Tibial artery (tissue), 4 donors: ENCODE results near the gene GRAMD4.

Source experiments
- DNase-seq, 2 donors: peaks; one replicate each; pipeline ENCODE4 v3.0.0-alpha.2; 2019
- H3K27ac ChIP-seq, 2 donors: fragments of 200-600 bp; sonication (generic) in 1 of 2; 1 replicate in 1 of 2; 2 replicates in 1 of 2; pipeline ENCODE4 v1.5.1; 2018 to 2019; ENCODE audit warnings: mild to moderate bottlenecking in 1 of 2
- H3K27me3 ChIP-seq, 2 donors: fragments of 200-600 bp; sonication (generic) in 1 of 2; one replicate each; pipeline versions ENCODE4 v1.5.1 to v1.6.0; 2016 to 2019
- H3K36me3 ChIP-seq, 3 donors: fragments of 200-600 bp; sonication (generic) in 2 of 3; one replicate each; pipeline ENCODE4 v1.5.1; 2016 to 2019; ENCODE audit warnings: mild to moderate bottlenecking in 2 of 3
- H3K4me1 ChIP-seq, 4 donors: fragments of 200-600 bp; sonication (generic) in 2 of 4; 1 replicate in 3 of 4; 2 replicates in 1 of 4; pipeline ENCODE4 v1.5.1; 2016 to 2019
- H3K4me3 ChIP-seq, 2 donors: fragments of 200-600 bp; sonication (generic) in 1 of 2; 1 replicate in 1 of 2; 2 replicates in 1 of 2; pipeline ENCODE4 v1.5.1; 2018 to 2019; ENCODE audit warnings: mild to moderate bottlenecking in 2 of 2
- H3K9me3 ChIP-seq, 3 donors: fragments of 200-600 bp; sonication (generic) in 1 of 3; one replicate each; pipeline ENCODE4 v1.5.1; 2016 to 2019
- CTCF ChIP-seq, 2 experiments: fragments of 200-600 bp in 1 of 2; fragments of 450-650 bp in 1 of 2; IDR thresholded peaks; one replicate each; pipeline ENCODE4 v1.5.1; 2017 to 2019; ENCODE audit warnings: antibody characterized with exemption in 2 of 2, mild to moderate bottlenecking in 1 of 2, moderate library complexity in 1 of 2
- intact Hi-C: fragments of 100-400 bp; cut with DNase I; formaldehyde crosslinking; loops from one replicate; pipeline ENCODE4 v1.15.0; 2023; ENCODE audit warnings: low total_unique reads

GRAMD4 gene

GRCh38 chr22:46695346-46696228, 75.4 kb downstream of the GRAMD4 start:
- no peaks in the 10 kb centered on the region for H3K4me1 ChIP-seq
- no peak for DNase-seq
- no peaks in the 10 kb centered on the region for H3K9me3 ChIP-seq
- no peak overlapping the region for H3K4me3 ChIP-seq
- no peaks in the 10 kb centered on the region for H3K27me3 ChIP-seq
- H3K36me3 ChIP-seq, result peaks cover 68 to 98% (median 94%) of the 10 kb centered on the region in 3 donors
- intact Hi-C loops, result no loop called here
- TF ChIP-seq CTCF (IDR thresholded peaks at IDR 0.05), result no peak
- H3K27ac ChIP-seq, result no peak overlapping the region

DNA sequence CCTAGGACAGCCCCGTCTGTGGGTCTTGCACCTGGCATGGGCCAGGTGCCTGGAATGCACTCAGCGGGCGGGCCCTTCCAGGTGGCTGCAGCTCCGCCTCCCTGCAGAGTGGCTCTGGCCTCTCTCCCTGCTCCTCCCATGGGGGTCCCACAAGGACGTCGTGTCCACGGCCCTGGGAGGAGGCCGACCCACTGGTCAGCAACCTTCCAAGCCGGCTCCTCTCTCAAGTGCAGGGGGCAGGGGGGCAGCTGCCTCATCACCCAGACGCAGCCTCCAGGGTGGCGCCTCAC, 76.0 kb downstream of the GRAMD4 start:
- Histone ChIP-seq H3K36me3 (peaks cover 65 to 98% (median 94%) of the 10 kb centered on the region in 3 donors), H3K27ac (no peak overlapping the region), H3K4me1 (no peaks in the 10 kb centered on the region), H3K9me3 (no peaks in the 10 kb centered on the region), H3K27me3 (no peaks in the 10 kb centered on the region), H3K4me3 (no peak overlapping the region)
- TF ChIP-seq CTCF (IDR thresholded peaks at IDR 0.05), result no peak
- intact Hi-C loops, result no loop called here
- no peak for DNase-seq

DNA sequence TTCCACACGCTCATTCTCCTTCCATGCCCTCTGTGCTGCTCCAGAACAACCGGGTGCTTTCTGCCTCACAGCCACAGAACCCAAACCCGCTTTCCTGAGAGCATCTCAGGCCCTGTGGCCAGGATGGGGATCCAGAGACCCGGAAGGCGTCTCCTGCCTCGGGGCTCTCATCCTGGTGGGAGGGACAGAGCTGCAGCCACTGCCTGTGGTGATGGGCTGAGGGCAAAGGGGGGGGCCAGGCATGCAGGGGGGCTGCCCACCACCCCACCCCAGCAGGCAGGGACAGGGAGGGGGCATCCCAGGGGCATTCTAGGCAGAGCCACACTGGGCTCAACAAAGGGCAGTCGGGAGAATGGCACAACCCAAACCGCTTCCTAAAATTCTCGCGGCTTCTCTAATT, 76.4 kb downstream of the GRAMD4 start:
- Histone ChIP-seq H3K4me3 (no peak overlapping the region), H3K36me3 (peaks cover 65 to 98% (median 94%) of the 10 kb centered on the region in 3 donors), H3K27ac (no peak overlapping the region), H3K9me3 (no peaks in the 10 kb centered on the region), H3K27me3 (no peaks in the 10 kb centered on the region), H3K4me1 (no peaks in the 10 kb centered on the region)
- intact Hi-C loops, result no loop called here
- TF ChIP-seq CTCF (IDR thresholded peaks at IDR 0.05), result no peak
- no peak for DNase-seq

- H3K9me3 ChIP-seq, result no peaks in the 10 kb centered on the region
- peaks cover 65 to 98% (median 97%) of the 10 kb centered on the region in 3 donors for H3K36me3 ChIP-seq
- TF ChIP-seq CTCF (IDR thresholded peaks at IDR 0.05), result no peak
- no peaks in the 10 kb centered on the region for H3K27me3 ChIP-seq
- H3K4me3 ChIP-seq, result no peak overlapping the region
- intact Hi-C loops, result no loop called here
- no peak overlapping the region for H3K27ac ChIP-seq
- DNase-seq, result no peak
- no peaks in the 10 kb centered on the region for H3K4me1 ChIP-seq
Measured at GRCh38 chr22:46697811-46698515, 77.8 kb downstream of the GRAMD4 start.

DNA sequence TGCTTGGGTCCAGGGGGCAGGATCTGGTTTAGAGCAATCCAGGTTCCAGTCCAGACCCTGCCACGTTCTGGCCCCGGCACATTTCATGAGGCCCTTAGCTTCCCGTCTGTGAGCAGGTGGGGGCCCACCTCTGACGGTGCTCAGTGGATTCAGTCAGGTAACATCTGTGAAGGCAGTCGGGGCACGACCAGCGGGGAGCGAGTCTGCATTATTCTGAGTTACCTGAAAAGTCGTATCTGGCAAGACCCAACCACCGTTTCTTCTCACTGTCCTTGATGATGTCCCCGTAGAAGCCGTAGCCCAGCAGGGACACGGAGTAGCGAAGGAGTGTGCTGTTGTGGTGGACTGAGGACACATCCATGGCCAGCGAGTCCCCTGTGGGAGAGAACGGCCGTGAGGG, 78.9 kb downstream of the GRAMD4 start:
- no peak overlapping the region for H3K27ac ChIP-seq
- intact Hi-C loops, result no loop called here
- H3K4me3 ChIP-seq, result no peak overlapping the region
- no peak for TF ChIP-seq CTCF (IDR thresholded peaks at IDR 0.05)
- DNase-seq, result no peak
- no peaks in the 10 kb centered on the region for H3K9me3 ChIP-seq
- peaks cover 72 to 98% (median 97%) of the 10 kb centered on the region in 3 donors for H3K36me3 ChIP-seq
- no peaks in the 10 kb centered on the region for H3K4me1 ChIP-seq
- H3K27me3 ChIP-seq, result no peaks in the 10 kb centered on the region
